Neuron (in vitro differentiated cells): ENCODE results near the gene TPT1.
"Not testable (repeated sequence)": the region's sequence is repeated elsewhere in the genome, so short reads cannot be mapped to it uniquely, and the experiment has no call there.

Experiments
- H2AFZ ChIP-seq: one replicate; pipeline ENCODE4 v1.6.1; 2013; ENCODE audit warnings: low read depth, mild to moderate bottlenecking, inconsistent platforms, low read length, moderate library complexity
- H3K27me3 ChIP-seq: one replicate; pipeline ENCODE4 v1.6.1; 2013; ENCODE audit warnings: low read length; ENCODE audit not compliant: insufficient read depth
- H3K36me3 ChIP-seq: one replicate; pipeline ENCODE4 v1.6.1; 2013; ENCODE audit warnings: low read length; ENCODE audit not compliant: insufficient read depth
- H3K4me1 ChIP-seq: one replicate; pipeline ENCODE4 v1.6.1; 2013; ENCODE audit warnings: low read length; ENCODE audit not compliant: insufficient read depth
- H3K4me3 ChIP-seq: 2 replicates; pipeline ENCODE4 v1.5.1; 2013; ENCODE audit warnings: mild to moderate bottlenecking, low read length, moderate library complexity
- H3K9me3 ChIP-seq: one replicate; pipeline ENCODE4 v1.6.1; 2013; ENCODE audit warnings: low read length

TPT1 gene

DNA sequence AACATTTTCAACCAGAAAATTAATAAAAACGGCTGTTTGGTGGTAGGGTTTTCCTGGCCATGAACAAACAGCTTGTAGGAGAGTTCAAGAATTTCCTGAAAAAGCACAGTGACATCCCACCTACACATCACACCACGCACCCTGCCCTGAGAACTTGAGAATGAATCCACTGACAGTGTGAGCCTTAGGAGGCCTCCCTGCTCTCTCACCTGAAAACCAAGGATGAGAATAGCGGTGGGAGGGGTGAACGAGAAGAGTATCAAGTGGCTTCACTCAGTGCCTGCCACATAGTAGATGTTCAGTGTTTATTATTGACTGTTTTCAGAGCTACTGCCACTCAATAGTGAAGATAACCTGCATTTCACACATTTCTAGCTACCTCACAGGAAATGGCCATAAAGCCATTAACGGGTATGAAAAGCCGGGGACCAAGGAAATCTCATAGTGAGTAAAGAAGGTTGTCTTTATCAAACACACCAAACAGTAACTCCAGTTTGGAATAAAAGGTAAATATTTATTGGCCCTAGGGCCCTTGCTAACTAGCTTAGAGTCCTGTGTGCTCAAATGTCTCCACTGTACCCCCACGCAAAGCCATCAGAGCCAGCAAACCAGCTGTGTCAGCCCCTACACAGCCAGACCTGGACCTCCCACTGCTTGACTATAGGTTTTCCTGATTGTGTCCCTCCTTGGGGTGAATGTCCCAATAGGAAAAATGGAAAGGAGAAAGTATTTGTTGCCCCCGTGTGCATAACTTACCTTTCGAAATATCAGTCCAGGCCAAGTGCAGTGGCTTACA lies 40.6 kb downstream of the TPT1 start:
- Histone ChIP-seq H3K4me1 (peaks cover 7% of the 10 kb centered on the region), H3K36me3 (no peaks in the 10 kb centered on the region), H3K27me3 (no peaks in the 10 kb centered on the region), H3K4me3 (no peak overlapping the region), H2AFZ (no peak overlapping the region), H3K9me3 (no peaks in the 10 kb centered on the region)

DNA sequence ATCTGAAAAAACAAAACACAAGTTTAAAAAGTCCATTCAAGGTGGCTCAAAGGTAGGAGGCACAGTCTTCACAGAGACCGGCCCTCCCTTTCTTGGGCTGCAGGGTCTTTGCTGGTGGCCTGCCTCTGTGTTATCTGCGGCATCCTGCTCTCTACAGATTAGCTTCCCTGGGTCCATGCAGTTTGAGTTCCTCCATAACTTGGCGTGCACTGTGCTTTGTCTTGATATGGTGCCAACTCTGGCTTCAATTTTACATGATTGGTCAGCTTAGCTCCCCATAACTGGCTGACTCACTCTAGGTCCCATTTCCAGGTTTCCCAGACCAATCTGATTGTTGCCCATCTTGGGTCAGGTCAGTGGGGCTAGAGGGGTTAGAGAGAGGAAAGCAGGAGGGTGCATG lies 41.8 kb downstream of the TPT1 start:
- Histone ChIP-seq H3K27me3 (no peaks in the 10 kb centered on the region), H3K4me3 (no peak overlapping the region), H3K9me3 (no peaks in the 10 kb centered on the region), H2AFZ (no peak overlapping the region), H3K4me1 (peaks cover 7% of the 10 kb centered on the region), H3K36me3 (no peaks in the 10 kb centered on the region)

DNA sequence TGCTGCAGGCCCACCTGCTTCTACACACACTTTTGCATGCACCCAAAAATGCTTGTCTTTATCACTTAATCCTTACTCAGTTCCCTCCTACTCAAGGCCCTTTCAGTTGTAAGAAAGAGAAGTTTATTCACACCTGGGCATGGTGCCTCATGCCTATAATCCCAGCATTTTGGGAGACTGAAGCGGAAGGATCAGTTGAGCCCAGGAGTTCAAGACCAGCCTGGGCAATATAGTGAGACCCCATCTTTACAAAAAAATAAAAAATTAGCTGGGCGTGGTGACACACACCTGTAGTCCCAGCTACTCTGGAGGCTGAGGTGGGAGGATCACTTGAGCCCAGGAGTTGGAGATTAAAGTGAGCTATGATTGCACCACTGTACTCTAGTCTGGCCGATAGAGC lies 42.4 kb downstream of the TPT1 start:
- H3K4me1 ChIP-seq, H3K4me3 ChIP-seq, H3K9me3 ChIP-seq, H3K27me3 ChIP-seq, H2AFZ ChIP-seq, H3K36me3 ChIP-seq: not testable (repeated sequence)

DNA sequence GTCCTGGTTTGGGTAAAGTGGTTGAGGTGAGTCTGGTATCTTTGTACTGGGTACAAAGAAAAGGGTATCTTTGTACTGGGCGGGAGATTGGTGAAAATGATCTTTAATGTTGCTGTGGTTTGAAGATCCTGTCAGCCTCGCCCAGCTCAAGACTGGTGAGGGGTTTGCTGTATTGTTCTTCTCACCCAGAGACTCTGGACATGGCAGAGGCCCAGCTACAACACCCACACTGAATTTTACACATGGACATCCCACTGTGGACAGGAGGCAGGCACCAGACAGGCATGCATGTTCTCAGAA lies 42.8 kb downstream of the TPT1 start:
- Histone ChIP-seq H3K4me1 (peaks cover 7% of the 10 kb centered on the region), H3K36me3 (no peaks in the 10 kb centered on the region), H3K9me3 (no peaks in the 10 kb centered on the region), H2AFZ (no peak overlapping the region), H3K4me3 (no peak overlapping the region), H3K27me3 (no peaks in the 10 kb centered on the region)

DNA sequence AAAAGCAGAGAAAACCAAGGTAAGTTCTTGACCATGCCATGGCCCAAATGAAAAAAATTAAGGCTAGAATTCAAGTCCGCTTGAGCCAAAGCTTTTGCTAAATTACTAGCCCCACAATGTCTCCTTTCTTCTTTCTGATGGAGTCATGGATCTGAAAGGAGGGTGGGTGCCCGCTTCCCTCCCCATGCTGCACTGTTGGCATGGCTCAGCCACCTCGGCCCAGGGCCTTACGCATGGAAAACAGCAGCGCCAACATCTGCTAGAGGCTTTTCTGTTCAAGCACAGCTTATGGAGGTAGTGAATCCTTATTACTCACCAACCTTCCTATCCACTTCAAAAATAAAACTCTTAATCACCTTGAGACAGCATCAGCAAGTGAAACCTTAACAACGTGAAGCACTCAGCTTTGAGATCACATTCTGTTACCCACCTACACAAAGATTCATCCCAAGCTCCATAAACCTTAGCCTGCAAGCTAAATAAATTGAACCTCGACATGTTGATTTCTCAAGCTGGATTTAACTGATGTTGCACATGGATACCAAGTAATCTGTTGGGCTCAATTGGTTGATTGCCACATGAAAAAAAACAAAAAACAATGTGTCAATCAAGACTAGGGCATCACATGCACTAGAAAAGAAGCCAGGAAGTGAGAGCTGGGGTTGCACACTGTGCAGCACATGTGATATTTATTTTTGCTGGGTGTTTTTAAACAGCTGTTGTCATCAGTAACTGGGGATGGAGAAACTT lies 43.4 kb downstream of the TPT1 start:
- Histone ChIP-seq H2AFZ (no peak overlapping the region), H3K9me3 (no peaks in the 10 kb centered on the region), H3K27me3 (no peaks in the 10 kb centered on the region), H3K4me1 (peaks cover 3% of the 10 kb centered on the region), H3K36me3 (no peaks in the 10 kb centered on the region), H3K4me3 (no peak overlapping the region)

DNA sequence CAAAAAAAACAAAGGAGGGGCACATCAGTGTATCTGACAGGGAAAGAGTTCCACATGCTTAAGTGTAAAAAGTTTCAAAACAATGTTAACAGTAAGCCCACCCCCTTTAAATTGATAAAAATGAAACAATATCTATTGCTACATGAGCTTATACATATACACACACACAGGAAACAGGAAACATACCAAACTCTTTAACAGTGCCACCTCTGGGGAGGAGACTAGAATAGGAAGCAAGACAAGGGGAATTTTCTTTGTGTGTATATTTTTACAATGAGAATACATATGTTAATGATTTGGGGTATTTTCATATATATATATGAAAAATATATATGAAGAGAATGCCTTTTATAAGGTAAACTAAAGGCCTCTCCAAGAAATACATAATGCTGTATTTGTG lies 44.7 kb downstream of the TPT1 start:
- no peaks in the 10 kb centered on the region for H3K4me1 ChIP-seq
- no peak overlapping the region for H3K4me3 ChIP-seq
- H3K27me3 ChIP-seq, result no peaks in the 10 kb centered on the region
- no peaks in the 10 kb centered on the region for H3K36me3 ChIP-seq
- no peak overlapping the region for H2AFZ ChIP-seq
- no peaks in the 10 kb centered on the region for H3K9me3 ChIP-seq

DNA sequence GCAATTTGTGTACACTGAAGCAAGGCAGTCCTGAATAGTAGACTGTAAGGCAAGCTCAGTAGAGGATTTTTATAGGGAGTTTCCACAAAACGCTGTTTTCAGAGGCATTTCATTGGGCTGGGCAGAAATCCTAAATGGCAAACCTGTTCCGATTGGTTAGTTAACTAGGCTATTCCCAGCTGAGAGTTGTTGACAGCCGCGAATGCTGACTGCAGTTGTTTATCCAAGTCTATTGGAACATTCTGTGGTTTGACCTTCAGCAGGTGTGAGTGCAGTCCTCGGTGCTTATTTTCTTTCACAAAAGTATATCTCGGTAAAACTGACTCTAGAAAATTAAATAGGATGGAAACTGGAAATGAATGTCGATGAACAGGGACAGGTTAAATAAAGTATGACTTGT lies 45.4 kb downstream of the TPT1 start:
- no peak overlapping the region for H2AFZ ChIP-seq
- H3K27me3 ChIP-seq, result no peaks in the 10 kb centered on the region
- H3K4me3 ChIP-seq, result no peak overlapping the region
- no peaks in the 10 kb centered on the region for H3K4me1 ChIP-seq
- no peaks in the 10 kb centered on the region for H3K9me3 ChIP-seq
- H3K36me3 ChIP-seq, result no peaks in the 10 kb centered on the region

DNA sequence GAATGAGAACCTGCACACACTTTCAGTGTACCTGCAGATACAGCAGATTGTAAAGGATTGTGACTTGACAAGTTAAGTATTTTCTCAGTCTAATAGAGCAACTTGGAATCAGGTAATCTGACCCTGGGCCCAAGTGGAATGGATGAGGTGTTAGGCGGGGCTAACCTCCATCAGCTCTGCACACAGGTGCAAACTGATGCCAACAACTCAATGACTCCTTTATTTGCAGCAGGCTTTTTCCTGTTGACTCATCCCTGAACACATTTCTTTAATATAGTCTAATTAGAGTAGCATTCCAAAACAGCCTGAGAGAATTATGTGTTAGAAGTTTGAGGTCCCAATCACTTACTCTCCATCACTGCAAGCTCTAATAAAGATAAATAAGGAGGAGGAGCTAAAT lies 48.8 kb downstream of the TPT1 start:
- Histone ChIP-seq H3K36me3 (peaks cover 8% of the 10 kb centered on the region), H3K27me3 (no peaks in the 10 kb centered on the region), H3K9me3 (no peaks in the 10 kb centered on the region), H2AFZ (no peak overlapping the region), H3K4me3 (no peak overlapping the region), H3K4me1 (no peaks in the 10 kb centered on the region)

DNA sequence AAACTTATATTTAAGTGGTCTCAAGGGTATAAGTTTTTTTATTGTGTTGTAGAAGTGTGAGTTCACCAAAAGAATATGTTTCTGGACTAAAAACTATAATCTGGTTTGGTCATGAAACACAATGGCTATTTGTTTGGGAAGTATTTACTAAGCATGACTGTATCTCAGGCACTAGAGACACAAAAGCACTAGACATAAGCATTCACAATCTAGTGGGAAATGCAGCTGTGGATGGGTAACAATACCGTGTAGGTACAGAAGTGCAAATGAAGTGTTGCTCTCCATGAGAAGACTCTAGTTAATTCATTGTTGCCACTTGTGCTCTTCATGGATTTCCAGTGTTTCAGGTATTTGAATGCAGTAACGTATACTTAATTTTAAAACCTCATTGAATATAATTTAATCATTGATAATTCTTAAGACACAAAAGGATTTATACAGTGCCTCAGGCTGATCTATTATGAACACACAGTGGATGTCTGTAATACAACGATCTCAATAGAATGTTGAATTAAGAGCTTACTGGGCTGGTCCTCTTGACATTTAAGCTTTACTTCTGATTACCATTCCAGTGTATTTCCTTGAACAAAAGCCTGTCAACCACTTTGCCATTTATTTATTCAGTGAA lies 50.9 kb downstream of the TPT1 start:
- no peaks in the 10 kb centered on the region for H3K9me3 ChIP-seq
- H3K36me3 ChIP-seq, result peaks cover 11% of the 10 kb centered on the region
- no peaks in the 10 kb centered on the region for H3K4me1 ChIP-seq
- no peak overlapping the region for H2AFZ ChIP-seq
- no peaks in the 10 kb centered on the region for H3K27me3 ChIP-seq
- no peak overlapping the region for H3K4me3 ChIP-seq
